Hematopoietic multipotent progenitor cell treated with erythropoietin and hydrocortisone succinate and interleukin-3 and kit ligand, for 6 days (in vitro differentiated cells): ENCODE data around the gene HSPA4.
A peak's percentile ranks its signal among the peaks of the same experiment; 100 is the strongest.
"Not testable (repeated sequence)": the region's sequence is repeated elsewhere in the genome, so short reads cannot be mapped to it uniquely, and the experiment has no call there.

ENCODE experiments used
- DNase-seq: peaks from one replicate; pipeline ENCODE4 v3.0.0-alpha.2; 2015

The HSPA4 gene

DNA sequence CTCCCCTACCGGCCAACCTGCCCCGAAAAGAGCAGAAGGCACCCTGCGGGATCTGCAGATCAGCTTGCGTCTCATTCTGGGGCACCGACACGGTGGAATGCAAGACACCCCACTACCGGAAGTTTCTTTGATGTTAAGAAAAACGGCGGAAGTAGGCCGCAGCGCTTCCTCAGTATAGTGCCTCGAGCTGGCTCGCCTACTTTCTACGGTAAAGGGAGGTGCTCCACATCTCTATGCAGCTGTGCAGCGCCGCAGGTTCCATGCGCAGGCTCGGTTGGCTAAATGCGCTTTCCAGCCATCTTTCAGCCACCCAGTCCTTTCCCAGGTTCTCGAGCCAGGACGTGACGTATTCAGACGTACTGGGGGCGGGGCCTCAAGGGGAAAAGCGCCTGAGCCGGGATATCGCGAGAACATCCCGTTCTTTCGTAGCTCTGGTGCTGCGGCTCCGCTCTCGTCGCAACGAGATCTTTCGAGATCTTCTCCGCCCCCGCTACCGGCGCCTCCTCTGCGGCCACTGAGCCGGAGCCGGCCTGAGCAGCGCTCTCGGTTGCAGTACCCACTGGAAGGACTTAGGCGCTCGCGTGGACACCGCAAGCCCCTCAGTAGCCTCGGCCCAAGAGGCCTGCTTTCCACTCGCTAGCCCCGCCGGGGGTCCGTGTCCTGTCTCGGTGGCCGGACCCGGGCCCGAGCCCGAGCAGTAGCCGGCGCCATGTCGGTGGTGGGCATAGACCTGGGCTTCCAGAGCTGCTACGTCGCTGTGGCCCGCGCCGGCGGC, at the start of gene HSPA4:
Gene HSPA4 (plus strand): TSS at position 472 of the 775 bp plus-strand sequence. CDS start 238 bp downstream, at position 710.
- DNase-seq: peak; percentile 100

DNA sequence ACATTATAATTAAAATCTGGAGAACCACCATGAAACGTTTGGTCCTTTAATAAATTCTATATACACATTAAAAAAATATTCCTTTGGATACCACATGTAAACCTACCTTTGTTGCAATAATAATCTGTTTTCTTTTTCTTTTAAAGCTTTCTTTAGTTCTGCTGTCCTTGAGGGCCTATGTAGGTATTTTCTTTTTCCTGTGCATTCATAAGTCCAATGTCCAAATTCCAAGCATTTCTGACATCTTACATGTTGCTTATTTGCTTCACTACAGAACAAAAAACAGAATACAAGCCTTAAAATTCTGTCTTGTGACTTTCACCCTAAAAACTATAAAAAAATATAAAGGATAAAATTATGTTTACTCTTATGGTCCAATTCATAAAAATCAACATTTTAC, 45.2 kb upstream of the HSPA4 start:
- DNase-seq: no peak

DNA sequence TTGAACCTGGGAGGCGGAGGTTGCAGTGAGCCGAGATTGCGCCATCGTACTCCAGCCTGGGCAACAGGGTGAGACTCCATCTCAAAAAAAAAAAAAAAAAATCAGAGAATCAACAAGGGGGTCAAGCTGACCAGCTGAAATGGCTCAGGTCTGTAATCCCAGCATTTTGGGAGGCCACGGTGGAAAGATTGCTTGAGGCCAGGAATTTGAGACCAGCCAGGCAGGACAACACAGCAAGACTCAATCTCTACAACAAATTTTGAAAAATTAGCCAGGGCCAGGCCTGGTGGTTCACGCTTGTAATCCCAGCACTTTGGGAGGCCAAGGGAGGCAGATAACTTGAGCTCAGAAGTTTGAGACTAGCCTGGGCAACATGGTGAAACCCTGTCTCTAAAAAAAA, 43.4 kb upstream of the HSPA4 start:
- not testable (repeated sequence) for DNase-seq

DNA sequence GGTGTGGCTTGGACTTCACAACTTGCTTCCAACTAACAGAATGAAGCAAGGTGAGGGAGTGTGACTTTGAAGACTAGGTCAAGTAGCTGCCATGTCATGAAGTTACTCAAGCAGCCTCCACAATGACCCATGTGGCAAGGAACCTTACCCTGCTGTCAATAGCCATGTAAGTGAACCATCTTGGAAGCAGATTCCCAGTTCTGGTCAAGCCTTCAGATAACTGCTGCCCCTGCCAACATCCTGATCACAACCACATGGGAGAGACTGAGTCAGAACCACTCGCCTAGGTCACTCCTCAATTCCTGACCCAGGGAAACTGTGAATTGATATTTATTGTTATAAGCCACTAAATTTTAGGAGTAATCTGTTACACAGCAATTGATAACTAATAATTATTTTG, 36.3 kb upstream of the HSPA4 start:
- no peak for DNase-seq

DNA sequence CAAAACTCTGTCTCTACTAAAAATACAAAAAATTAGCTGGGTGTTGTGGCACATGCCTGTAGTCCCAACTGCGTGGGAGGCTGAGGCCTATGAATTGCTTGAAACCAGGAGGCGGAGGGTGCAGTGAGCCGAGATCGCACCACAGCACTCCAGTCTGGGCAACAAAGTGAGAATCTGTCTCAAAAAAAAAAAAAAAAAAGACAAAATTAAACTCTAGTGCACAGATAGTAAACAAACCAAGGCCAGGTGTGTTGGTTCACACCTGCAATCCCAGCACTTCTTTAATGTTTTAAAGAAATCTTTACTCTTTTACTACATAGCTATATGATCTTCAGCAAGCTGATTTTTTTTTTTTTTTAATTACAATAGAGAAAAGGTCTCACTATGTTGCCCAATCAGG, 33.8 kb upstream of the HSPA4 start:
- DNase-seq: no peak

DNA sequence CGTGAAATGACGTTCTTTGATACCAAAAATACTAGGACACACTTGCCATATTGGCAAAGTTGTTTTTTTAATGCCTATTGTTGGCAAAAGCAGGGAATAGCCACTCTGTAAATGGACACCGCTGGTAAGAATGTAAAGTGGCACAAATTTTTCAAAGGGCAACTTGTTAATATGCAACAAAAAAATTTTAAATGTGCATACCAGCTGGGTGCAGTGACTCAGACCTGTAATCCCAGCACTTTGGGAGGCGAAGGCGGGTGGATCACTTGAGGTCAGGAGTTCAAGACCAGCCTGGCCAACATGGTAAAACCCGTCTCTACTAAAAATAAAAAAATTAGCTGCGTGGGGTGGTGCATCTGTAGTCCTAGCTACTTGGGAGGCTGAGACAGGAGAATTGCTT, 32.3 kb upstream of the HSPA4 start:
- not testable (repeated sequence) for DNase-seq

DNA sequence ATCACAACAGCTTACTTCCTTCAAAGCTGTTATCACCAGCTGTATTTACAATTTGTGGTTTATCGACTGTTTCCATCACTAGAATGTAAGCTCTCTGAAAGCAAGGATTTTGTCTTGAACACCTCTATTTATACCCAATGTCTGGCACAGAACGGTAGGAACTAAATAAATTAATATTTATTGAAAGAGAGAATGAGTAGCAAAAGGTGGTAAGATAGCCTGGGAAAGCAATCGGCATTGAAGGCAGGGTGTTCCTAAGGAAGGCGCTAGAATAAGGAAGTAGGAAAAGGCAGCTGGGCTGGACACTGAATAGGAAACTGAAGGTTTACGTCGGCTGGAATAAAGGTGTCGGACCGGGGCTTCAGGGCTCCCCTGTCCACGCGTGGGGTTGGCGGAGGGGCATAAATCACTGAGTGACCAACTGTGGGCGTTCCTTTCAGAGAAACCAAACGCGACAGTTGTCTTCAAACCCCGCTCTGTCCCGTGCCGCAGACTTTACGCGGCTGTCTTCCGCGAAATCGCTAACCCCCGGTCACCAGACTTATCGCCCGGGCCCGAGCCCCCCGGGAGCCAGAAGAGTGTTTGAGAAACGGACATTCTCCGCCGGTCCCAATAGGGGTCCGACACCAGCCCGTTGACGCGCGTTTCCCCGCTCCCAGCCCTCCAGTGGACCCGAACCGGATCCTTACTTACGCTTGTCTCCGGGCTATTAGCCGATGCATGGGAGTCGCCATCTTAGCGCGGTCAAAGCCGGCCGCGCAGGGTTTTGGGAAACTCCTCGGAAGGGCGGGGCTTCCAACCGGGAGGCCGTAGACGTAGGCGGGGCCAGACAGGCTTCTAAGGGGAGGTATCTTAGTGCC, 25.8 kb upstream of the HSPA4 start, which contains the start of gene ZCCHC10:
Gene ZCCHC10 (minus strand): TSS at position 746 of the 860 bp plus-strand sequence. CDS start 12 bp downstream, at position 734.
- peak; percentile 98 for DNase-seq

DNA sequence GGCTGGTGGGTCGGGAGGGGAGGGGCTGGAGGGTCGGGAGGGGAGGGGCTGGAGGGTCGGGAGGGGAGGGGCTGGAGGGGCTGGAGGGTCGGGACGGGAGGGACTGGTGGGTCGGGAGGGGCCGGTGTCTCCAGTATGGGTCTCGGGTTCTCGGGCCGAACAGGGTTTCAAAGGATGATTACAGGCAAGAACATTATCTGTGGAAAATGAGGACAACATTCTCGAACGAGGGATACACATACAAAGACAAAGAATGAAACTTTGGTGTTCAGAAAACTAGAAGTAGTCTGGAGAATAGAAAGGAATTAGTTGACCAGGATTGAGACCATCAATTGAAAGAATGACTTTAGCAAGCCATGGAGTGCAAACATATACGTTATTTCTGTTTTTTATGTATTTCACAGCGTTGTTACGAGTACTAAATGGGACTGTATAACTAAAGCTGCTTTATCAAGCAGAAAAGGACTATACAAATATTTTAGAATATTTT, 25.1 kb upstream of the HSPA4 start:
- no peak for DNase-seq

DNA sequence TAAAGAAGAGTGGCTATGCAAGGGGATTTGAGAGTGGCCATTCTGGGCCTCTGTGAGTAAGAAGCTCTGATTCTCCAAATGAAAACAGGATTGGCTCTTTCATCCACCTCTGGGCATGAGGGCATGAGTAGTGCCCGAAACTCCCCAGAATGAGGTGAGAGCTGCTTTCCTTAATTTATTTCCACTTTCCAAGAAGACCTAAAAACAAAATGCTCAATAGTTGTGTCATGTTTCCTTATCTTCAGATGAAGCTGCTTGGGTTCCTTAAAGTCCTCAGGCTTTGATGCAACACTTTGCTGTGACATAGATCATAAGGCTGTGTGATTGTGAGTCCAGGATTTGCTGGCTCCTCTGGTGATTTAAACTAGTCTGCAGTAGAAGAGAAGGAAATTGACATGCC, 22.4 kb upstream of the HSPA4 start:
- no peak for DNase-seq

DNA sequence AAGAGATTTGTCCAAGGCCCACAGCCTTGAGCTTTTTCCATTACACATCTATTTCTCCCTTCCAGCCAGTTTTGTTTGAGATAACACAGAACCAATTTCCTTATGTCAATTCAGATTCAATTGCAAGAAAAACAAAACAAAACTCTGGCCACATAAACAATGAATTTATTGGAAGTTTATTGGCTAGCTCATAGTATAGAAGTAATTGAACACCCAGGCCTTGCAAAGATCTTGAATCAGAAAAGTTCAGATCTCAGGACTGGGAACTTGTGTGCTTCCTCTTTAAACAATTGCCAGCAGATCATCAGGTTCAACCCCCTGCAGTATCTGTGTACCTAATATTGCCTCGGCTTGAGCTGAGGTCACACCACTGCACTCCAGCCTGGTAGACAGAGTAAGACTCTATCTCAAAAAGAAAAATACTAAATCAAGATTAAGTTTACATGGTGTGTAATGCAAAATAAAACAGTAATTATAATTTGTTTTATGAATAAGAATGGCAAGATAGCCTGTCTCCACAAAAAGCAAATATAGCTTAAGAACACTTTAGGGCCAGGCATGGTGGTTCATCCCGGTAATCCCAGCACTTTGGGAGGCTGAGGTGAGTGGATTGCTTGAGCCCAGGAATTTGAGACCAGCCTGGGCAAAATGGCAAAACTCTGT, 21.3 kb upstream of the HSPA4 start:
- no peak for DNase-seq

DNA sequence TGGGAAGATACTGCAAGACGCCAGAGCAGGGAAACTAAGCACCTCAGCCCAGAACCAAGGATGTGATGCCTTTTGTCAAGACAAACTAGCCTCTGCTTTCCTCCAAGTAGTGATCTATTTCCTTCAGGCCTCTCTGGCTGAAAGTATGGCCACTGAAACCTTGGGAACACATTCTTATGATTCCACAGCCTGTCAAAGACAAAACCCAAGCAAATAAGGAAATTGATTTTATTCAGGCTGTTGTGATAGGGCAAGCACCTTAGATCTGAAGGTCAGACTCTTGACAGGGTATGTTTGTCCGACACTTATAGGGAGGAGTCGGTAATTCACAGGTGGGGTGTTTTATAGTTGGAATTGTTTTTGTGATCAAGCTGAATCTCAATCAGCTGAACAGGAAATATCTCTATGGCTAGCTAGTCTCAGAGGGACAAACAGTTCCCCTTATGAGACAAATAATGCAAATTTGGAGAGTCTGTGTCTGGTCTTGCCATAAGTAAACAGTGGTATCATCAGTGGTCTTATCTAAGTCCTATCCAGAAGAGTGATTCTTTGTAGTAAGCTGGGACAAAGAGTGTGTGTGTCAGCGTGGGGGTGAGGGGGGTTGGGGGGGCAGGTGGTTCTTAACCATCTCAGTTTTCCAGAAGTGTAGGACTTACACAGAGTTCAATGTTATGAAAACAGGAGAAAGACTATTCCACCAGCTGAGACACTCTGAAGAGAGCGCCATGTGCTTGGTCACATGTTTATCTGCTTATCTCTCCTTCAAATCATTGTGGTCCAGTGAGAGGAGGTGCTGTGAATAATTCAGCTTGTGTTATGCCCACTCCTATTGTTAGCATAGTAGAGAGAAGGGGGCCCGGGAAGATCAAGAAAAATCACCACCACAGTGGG, 18.7 kb upstream of the HSPA4 start:
- DNase-seq: peak; percentile 71

DNA sequence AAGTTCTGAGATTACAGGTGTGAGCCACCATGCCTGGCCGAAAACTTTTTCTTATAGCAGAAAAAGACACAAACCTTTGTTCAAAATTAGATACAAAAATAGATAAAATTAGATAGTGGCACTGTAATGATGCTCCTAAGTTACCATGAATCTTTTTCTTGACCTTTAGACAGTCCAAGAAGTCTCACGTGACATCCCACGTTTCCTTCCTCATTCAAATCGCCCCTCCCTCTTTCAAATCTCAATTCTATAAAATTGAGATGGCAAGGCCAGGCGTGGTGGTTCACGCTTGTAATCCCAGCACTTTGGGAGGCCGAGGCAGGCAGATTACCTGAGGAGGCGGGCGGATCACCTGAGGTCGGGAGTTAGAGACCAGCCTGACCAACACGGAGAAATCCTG, 17.7 kb upstream of the HSPA4 start:
- no peak for DNase-seq

DNA sequence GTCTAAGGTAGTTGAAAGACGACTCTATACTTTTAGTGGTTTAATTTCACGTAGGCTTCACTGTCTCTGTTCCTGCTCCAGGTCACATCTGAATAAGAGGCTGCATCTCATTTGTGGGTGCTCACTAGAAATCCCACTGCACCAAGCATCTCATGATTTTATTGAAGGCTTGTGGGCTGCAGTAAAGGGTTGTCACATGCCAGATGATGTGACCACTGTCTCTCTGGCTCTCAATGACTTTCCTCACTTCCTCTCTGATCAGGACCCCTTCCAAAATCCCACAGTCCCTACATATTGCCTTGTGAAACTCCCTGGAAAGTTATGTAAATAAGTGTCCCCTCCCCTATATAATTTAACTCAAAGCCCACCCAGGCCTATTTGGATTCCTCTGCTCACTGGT, 16.6 kb upstream of the HSPA4 start:
- DNase-seq: no peak

DNA sequence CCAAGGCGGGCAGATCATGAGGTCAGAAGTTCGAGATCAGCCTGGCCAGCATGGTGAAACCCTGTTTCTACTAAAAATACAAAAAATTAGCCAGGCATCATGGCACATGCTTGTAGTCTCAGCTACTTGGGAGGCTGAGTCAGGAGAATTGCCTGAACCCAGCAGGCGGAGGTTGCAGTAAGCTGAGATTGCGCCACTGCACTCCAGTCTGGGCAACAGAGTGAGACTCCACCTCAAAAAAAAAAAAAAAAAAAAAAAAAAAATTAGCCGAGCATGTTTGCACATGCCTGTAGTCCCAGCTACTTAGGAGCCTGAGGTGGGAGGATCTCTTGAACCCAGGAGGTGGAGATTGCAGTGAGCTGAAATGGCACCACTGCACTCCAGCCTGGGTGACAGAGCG, 15.1 kb upstream of the HSPA4 start:
- DNase-seq: not testable (repeated sequence)

DNA sequence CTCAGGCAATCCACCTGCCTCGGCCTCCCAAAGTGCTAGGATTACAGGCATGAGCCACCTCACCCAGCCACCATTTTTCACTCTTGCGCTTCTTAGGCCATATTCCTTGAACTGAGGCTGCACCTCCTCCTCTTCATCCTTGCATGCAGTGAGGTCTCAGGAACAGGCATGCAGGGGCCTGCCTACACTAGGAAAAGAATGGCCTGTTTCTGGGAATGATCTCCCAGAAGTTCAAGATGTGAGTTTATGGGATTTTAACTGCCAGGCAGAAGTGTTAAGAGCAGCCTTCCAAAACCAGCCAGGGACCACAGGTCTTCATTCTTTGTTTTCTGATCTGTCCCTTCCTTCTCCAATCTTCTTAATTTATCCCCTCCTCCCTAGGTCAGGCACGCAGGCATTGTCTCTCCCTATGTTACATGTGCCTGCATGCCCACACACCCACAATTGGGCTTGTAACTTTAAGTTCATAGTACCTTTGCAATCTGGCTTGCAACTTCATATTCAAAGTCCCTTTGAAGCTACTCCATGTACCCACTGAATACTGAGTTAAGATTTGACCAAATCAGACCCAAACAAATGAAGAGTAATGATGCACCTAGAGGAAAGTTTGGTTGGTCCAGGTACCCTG, 10.5 kb upstream of the HSPA4 start:
- no peak for DNase-seq

DNA sequence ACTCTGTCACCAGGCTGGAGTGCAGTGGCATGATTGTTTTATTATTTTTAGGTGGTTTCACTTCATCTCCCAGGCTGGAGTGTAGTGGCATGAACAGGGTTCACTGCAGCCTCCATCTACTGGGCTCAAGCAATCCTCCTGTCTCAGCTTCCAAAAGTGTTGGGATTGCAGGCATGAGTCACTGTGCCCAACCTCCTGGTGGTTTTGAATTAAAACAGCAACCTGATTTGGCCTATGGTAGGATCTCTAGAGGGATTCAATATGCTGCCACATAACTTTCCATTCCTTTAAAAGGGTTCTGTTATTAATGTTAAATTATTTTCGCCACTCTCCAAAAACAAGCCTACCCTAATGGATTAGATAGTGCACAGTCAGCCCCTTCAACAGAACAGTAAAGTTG, 9.9 kb upstream of the HSPA4 start:
- DNase-seq: no peak

DNA sequence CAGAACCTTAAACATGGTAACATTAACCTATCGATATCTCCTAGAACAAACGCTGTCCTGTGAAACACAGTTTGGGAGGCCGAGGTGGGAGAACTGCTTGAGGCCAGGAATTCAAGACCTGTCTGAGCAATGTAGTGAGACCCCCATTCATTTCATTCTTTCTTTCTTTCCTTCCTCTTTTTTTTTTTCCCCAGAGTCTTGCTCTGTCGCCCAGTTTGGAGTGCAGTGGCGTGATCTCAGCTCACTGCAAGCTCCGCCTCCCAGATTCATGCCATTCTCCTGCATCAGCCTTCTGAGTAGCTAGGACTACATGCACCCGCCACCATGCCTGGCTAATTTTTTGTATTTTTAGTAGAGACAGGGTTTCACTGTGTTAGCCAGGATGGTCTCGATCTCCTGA, 5.3 kb upstream of the HSPA4 start:
- DNase-seq: not testable (repeated sequence)

DNA sequence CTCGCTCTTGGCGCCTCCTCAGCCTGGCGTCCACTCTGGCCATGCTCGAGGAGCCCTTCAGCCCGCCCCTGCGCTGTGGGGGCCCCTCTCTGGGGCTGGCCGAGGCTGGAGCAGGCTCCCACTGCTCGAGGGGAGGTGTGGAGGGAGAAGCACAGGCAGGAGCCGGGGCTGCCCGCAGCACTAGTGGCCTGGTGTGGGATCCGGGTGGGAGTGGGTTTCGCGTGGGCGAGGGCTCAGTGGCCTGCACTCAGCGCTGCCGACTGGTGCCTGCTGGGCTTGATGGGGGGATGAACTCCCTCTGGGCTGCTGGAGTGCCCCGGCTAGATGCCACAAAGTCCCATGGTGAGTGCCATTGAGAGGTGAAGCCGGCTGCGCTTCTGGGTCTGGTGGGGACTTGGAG, 4.4 kb upstream of the HSPA4 start:
- DNase-seq: no peak

DNA sequence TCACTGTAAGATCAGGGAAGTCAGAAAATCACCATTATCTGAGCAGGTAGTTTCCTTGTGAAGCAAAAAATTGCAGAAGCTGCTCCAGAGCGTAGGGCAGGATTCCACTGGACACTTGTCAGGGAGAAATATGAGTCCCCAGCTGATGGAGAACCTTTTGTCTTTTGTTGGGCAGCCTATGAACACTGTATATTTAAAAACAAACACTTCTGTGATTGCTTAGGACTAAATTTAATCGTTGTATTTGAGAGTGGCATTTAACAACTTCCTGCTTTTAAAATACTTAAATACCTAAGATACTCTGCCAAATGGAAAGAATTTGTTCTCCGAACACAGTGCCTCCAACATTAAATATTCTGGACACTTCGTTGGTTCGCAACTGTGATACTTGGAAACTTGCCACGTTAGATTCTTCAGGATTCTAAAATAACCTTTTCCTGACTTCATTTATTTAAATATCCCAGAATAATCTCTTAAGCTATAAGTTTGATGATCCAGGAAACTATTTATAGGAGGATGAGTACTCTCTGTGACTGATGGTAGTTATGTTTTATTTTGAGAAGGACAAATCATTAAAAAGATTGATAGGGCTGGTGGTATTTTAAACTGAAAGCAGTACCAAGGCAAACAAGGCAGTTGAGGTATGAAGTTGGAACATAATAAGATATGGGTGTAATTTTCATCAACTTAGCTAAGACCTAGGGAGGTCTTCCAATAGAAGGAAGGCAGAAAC, 2.7 kb upstream of the HSPA4 start:
- no peak for DNase-seq

DNA sequence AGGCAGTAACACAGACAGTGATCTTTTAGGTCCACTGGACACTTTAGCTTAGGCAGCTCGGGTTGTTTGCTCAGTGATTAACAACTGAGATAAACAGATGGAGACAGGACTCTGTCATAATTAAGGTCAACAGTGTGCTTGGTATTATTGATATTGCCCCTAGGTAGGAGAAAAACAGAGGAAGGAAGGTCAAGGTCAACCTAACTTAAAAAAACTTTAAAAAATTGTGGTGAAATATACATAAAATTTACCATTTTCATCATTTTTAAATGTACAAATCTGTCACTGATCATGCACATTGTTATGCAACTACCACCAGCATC, 2.1 kb upstream of the HSPA4 start:
- DNase-seq: no peak

DNA sequence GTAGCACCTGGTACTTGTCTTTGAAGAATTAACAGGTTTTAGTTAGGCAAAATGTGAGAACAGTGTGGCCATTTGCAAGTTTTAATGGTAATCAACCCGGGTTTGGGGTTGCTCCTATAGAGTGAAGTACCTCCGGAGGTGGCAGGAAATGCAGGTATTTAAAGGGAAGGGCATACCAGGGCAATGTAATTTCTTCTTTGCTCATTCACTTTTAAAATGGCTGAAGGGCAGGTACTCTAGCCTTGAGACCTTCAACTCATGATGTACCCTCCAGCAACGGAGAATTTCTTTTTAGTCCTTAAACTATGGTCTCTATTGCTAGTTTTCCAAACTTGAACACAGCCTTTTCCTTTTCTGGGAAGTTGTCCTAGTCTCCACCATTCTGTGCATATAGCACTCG, 1.3 kb upstream of the HSPA4 start:
- DNase-seq: no peak
